ENCODE measurements around the gene KRTAP1-5.
"Not testable (repeated sequence)": the region's sequence is repeated elsewhere in the genome, so short reads cannot be mapped to it uniquely, and the experiment has no call there.

The KRTAP1-5 gene

GRCh38 chr17:41008811-41009210 is 18.2 kb downstream of the KRTAP1-5 start, which contains the start of gene KRTAP3-1:
Gene KRTAP3-1 (minus strand): TSS chr17:41009128. CDS start chr17:41009074, 54 bp downstream.
- no peak for DNase-seq (ENCODE audit: low read depth in 1 of 2, low spot score in 1 of 2)

GRCh38 chr17:41004397-41004796 is 22.6 kb downstream of the KRTAP1-5 start:
- DNase-seq (ENCODE audit: low read depth in 1 of 2, low spot score in 1 of 2): no peak

GRCh38 chr17:41003926-41004325 is 23.1 kb downstream of the KRTAP1-5 start:
- DNase-seq (ENCODE audit: low read depth in 1 of 2, low spot score in 1 of 2): no peak

GRCh38 chr17:41002814-41003213 is 24.2 kb downstream of the KRTAP1-5 start:
- no peak for DNase-seq (ENCODE audit: low read depth in 1 of 2, low spot score in 1 of 2)

GRCh38 chr17:41001795-41002194 is 25.2 kb downstream of the KRTAP1-5 start:
- DNase-seq (ENCODE audit: low read depth in 1 of 2, low spot score in 1 of 2): no peak

- not testable (repeated sequence) for DNase-seq (ENCODE audit: low read depth in 1 of 2, low spot score in 1 of 2)
Observed at GRCh38 chr17:40999563-40999962, 27.4 kb downstream of the KRTAP1-5 start, which contains the start of gene KRTAP3-2. Gene KRTAP3-2 (minus strand): TSS chr17:40999906. CDS start chr17:40999853, 53 bp downstream.

GRCh38 chr17:40997361-40997760 is 29.6 kb downstream of the KRTAP1-5 start:
- no peak for DNase-seq (ENCODE audit: low read depth in 1 of 2, low spot score in 1 of 2)

- DNase-seq (ENCODE audit: low read depth in 1 of 2, low spot score in 1 of 2): no peak
Observed at GRCh38 chr17:40996829-40997228, 30.2 kb downstream of the KRTAP1-5 start.

- no peak for DNase-seq (ENCODE audit: low read depth in 1 of 2, low spot score in 1 of 2)
Observed at GRCh38 chr17:40995116-40995515, 31.9 kb downstream of the KRTAP1-5 start.

GRCh38 chr17:40993839-40994238 is 33.2 kb downstream of the KRTAP1-5 start, which contains the start of gene KRTAP3-3:
Gene KRTAP3-3 (minus strand): TSS chr17:40994164. CDS start chr17:40994097, 67 bp downstream.
- no peak for DNase-seq (ENCODE audit: low read depth in 1 of 2, low spot score in 1 of 2)

- no peak for DNase-seq (ENCODE audit: low read depth in 1 of 2, low spot score in 1 of 2)
Observed at GRCh38 chr17:40993084-40993483, 33.9 kb downstream of the KRTAP1-5 start.

- DNase-seq (ENCODE audit: low read depth in 1 of 2, low spot score in 1 of 2): no peak
Observed at GRCh38 chr17:40992666-40993065, 34.3 kb downstream of the KRTAP1-5 start.

GRCh38 chr17:40986920-40987319 is 40.1 kb downstream of the KRTAP1-5 start:
- no peak for DNase-seq (ENCODE audit: low read depth in 1 of 2, low spot score in 1 of 2)

GRCh38 chr17:40984226-40984625 is 42.8 kb downstream of the KRTAP1-5 start, which contains the start of gene KRT40:
Gene KRT40 (minus strand): TSS chr17:40984326. CDS start chr17:40984273, 53 bp downstream.
- no peak for DNase-seq (ENCODE audit: low read depth in 1 of 2, low spot score in 1 of 2)

- no peak for DNase-seq (ENCODE audit: low read depth in 1 of 2, low spot score in 1 of 2)
Observed at GRCh38 chr17:40981115-40981514, 45.9 kb downstream of the KRTAP1-5 start.

GRCh38 chr17:40980596-40980995 is 46.4 kb downstream of the KRTAP1-5 start:
- no peak for DNase-seq (ENCODE audit: low read depth in 1 of 2, low spot score in 1 of 2)

GRCh38 chr17:40980117-40980516 is 46.9 kb downstream of the KRTAP1-5 start:
- no peak for DNase-seq (ENCODE audit: low read depth in 1 of 2, low spot score in 1 of 2)

GRCh38 chr17:40978575-40979151 is 48.3 kb downstream of the KRTAP1-5 start:
- no peak for DNase-seq (ENCODE audit: low read depth in 1 of 2, low spot score in 1 of 2)
